ENCODE measurements around the gene LRMDA.

- TF ChIP-seq CTCF (IDR thresholded peaks at IDR 0.05) (no peak), POLR2A (IDR thresholded peaks at IDR 0.05) (no peak), POLR2AphosphoS5 (IDR thresholded peaks at IDR 0.05) (no peak)
Observed at GRCh38 chr10:76543655-76544054, 1112.2 kb downstream of the LRMDA start.
